Inferior parietal cortex (tissue), 1 donor: ENCODE data around the gene AKNA.

Experiments used
- DNase-seq: peaks from one replicate; pipeline ENCODE4 v3.0.0-alpha.2; 2016; ENCODE audit errors: extremely low spot score

AKNA gene

GRCh38 chr9:114304416-114305188 is 83.2 kb downstream of the AKNA start:
- no peak for DNase-seq

GRCh38 chr9:114303977-114304376 is 83.8 kb downstream of the AKNA start:
- DNase-seq = no peak

- DNase-seq = no peak
Observed at GRCh38 chr9:114303571-114303970, 84.2 kb downstream of the AKNA start.

- no peak for DNase-seq
Observed at GRCh38 chr9:114302727-114303126, 85.1 kb downstream of the AKNA start.

GRCh38 chr9:114301798-114302565 is 85.8 kb downstream of the AKNA start:
- no peak for DNase-seq

- no peak for DNase-seq
Observed at GRCh38 chr9:114300846-114301797, 86.7 kb downstream of the AKNA start.

- DNase-seq = no peak
Observed at GRCh38 chr9:114300153-114300845, 87.5 kb downstream of the AKNA start.

GRCh38 chr9:114299286-114300152 is 88.3 kb downstream of the AKNA start:
- DNase-seq = no peak

- DNase-seq = no peak
Observed at GRCh38 chr9:114296338-114296737, 91.4 kb downstream of the AKNA start.

GRCh38 chr9:114294664-114295063 is 93.1 kb downstream of the AKNA start:
- DNase-seq = no peak

GRCh38 chr9:114291886-114292590 is 95.7 kb downstream of the AKNA start:
- DNase-seq = no peak

- DNase-seq = peak; percentile 90
Observed at GRCh38 chr9:114291064-114291474, 96.7 kb downstream of the AKNA start.

GRCh38 chr9:114290561-114290986 is 97.2 kb downstream of the AKNA start:
- DNase-seq = no peak

GRCh38 chr9:114289571-114290481 is 98.0 kb downstream of the AKNA start:
- DNase-seq = no peak

- DNase-seq = no peak
Observed at GRCh38 chr9:114289106-114289505, 98.7 kb downstream of the AKNA start.

GRCh38 chr9:114288193-114289091 is 99.3 kb downstream of the AKNA start:
- DNase-seq = no peak

GRCh38 chr9:114287763-114288192 is 100.0 kb downstream of the AKNA start:
- DNase-seq = no peak
